Skeletal muscle satellite cell (primary cell): ENCODE measurements around the gene XRCC3.

Experiments
- H3K27me3 ChIP-seq: 2 replicates; pipeline ENCODE4 v1.7.0; 2013; ENCODE audit warnings: low read length; ENCODE audit not compliant: control insufficient read depth, insufficient read depth
- H3K36me3 ChIP-seq: 2 replicates; pipeline ENCODE4 v1.7.0; 2013; ENCODE audit warnings: mild to moderate bottlenecking, control low read depth, low read length; ENCODE audit not compliant: insufficient read depth
- H3K4me1 ChIP-seq: 2 replicates; pipeline ENCODE4 v1.7.0; 2013; ENCODE audit warnings: low read length; ENCODE audit not compliant: control insufficient read depth, insufficient read depth
- H3K4me2 ChIP-seq: 2 replicates; pipeline ENCODE4 v1.7.0; 2013; ENCODE audit warnings: mild to moderate bottlenecking, low read length
- H3K4me3 ChIP-seq: 2 replicates; pipeline ENCODE4 v1.7.0; 2013; ENCODE audit warnings: low read length
- H3K9ac ChIP-seq: 2 replicates; pipeline ENCODE4 v1.7.0; 2013; ENCODE audit warnings: mild to moderate bottlenecking, low read depth, low read length, moderate library complexity
- H3K9me3 ChIP-seq: replicated peaks from 2 replicates; pipeline ENCODE4 v1.7.0; 2013; ENCODE audit warnings: mild to moderate bottlenecking, control low read depth, low read length

Gene XRCC3

GRCh38 chr14:103702497-103703432 lies 12.5 kb downstream of the XRCC3 start:
- H3K9me3 ChIP-seq = no peaks in the 10 kb centered on the region
- H3K27me3 ChIP-seq = no peaks in the 10 kb centered on the region
- peaks cover 14% of the 10 kb centered on the region for H3K4me1 ChIP-seq
- no peak overlapping the region for H3K4me2 ChIP-seq
- H3K4me3 ChIP-seq = no peak overlapping the region
- no peak overlapping the region for H3K9ac ChIP-seq
- H3K36me3 ChIP-seq = peaks cover 89% of the 10 kb centered on the region

DNA sequence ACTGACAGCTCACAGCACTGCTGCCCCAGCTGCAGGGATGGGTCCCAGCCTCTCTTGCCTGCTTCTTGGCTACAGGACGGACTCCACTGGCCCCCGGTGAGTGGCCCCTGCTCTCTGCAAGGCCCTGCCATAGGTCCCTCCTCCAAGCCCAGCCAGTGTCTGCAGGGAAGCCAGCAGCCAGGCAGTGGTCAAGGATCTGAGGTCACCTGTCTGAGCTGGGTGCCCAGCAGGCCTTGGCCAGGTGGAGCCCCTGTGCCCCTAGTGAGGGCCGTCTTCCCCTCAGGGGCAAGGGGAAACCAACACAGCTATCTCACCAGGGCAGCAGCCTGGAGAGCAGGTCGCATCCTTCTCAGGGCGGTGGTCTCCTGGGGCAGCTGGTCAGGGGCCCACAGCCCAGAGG lies 13.2 kb downstream of the XRCC3 start:
- no peak overlapping the region for H3K4me3 ChIP-seq
- no peaks in the 10 kb centered on the region for H3K9me3 ChIP-seq
- no peak overlapping the region for H3K4me2 ChIP-seq
- peaks cover 17% of the 10 kb centered on the region for H3K4me1 ChIP-seq
- peaks cover 91% of the 10 kb centered on the region for H3K36me3 ChIP-seq
- no peaks in the 10 kb centered on the region for H3K27me3 ChIP-seq
- no peak overlapping the region for H3K9ac ChIP-seq

GRCh38 chr14:103700753-103701490 lies 14.3 kb downstream of the XRCC3 start:
- peaks cover 29% of the 10 kb centered on the region for H3K4me1 ChIP-seq
- no peak overlapping the region for H3K4me2 ChIP-seq
- no peak overlapping the region for H3K4me3 ChIP-seq
- H3K36me3 ChIP-seq = peaks cover 82% of the 10 kb centered on the region
- no peak overlapping the region for H3K9ac ChIP-seq
- H3K27me3 ChIP-seq = no peaks in the 10 kb centered on the region
- H3K9me3 ChIP-seq = no peaks in the 10 kb centered on the region

- no peaks in the 10 kb centered on the region for H3K27me3 ChIP-seq
- H3K36me3 ChIP-seq = peaks cover 80% of the 10 kb centered on the region
- H3K4me2 ChIP-seq = no peak overlapping the region
- H3K4me3 ChIP-seq = no peak overlapping the region
- peaks cover 35% of the 10 kb centered on the region for H3K4me1 ChIP-seq
- no peak overlapping the region for H3K9ac ChIP-seq
- no peaks in the 10 kb centered on the region for H3K9me3 ChIP-seq
Measured at GRCh38 chr14:103699901-103700752, 15.1 kb downstream of the XRCC3 start.

DNA sequence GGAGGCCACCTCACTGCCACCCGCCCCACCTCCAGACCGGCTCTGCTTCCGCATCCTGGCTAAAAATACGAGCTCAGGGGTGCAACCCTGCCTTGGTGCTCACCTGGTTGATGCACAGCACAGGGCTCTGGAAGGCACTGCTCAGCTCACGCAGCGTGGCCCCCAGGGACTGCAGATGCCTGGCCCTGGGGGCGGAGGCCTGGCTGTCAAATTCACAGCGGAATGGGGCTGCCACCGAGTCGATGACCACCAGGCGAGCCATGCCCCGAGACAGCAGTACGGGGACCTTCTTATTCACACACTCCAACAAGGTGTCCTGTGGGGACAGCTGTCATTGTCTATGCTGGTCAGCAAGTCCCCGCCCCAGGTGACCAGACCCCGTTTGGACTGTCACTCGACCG lies 16.0 kb downstream of the XRCC3 start:
- Histone ChIP-seq H3K4me2 (no peak overlapping the region), H3K27me3 (no peaks in the 10 kb centered on the region), H3K4me1 (peaks cover 35% of the 10 kb centered on the region), H3K4me3 (no peak overlapping the region), H3K36me3 (peaks cover 80% of the 10 kb centered on the region), H3K9me3 (no peaks in the 10 kb centered on the region), H3K9ac (no peak overlapping the region)

GRCh38 chr14:103698380-103699260 lies 16.6 kb downstream of the XRCC3 start:
- H3K27me3 ChIP-seq = no peaks in the 10 kb centered on the region
- peaks cover 35% of the 10 kb centered on the region for H3K4me1 ChIP-seq
- H3K9me3 ChIP-seq = no peaks in the 10 kb centered on the region
- H3K4me2 ChIP-seq = no peak overlapping the region
- H3K36me3 ChIP-seq = peaks cover 82% of the 10 kb centered on the region
- H3K4me3 ChIP-seq = no peak overlapping the region
- H3K9ac ChIP-seq = no peak overlapping the region

DNA sequence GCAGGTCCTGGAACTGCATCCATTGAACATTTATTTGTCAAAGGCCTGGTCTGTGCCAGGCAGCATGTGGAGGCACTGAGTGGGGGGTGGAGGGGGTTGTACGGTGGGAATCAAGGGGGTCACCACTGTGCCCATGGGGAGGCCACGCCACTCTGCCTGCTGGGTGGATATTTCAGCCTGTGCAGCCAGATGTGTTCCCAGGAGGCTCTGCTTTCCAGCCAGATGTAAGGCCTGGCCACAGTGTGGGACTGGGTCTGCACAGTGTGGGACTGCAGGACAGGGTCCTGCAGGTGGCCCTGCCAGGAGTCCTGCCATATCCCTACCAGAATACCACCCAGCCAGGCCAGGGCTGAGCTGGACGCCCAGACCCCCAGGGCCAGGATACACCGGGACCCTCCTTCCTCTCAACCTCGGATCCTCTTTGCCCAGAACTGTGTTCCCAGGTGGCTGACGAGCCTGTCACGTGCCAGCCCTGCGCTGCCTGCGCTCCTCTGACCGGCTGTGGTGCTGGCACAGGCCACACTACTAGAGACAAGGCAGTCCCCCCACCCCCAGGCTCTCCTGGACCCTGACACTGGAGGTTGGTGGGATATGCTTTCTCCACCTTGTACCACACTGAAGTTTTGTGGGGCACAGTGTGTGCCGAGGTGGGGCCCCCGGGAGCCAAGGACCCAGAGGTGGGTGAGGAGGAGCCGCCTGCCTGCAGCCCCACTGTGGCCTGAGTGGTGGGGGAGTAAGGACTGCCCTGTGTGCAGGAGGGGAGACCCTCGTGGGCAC lies 17.5 kb downstream of the XRCC3 start:
- H3K4me3 ChIP-seq = no peak overlapping the region
- no peak overlapping the region for H3K4me2 ChIP-seq
- H3K36me3 ChIP-seq = peaks cover 82% of the 10 kb centered on the region
- no peaks in the 10 kb centered on the region for H3K27me3 ChIP-seq
- H3K9me3 ChIP-seq = no peaks in the 10 kb centered on the region
- peaks cover 35% of the 10 kb centered on the region for H3K4me1 ChIP-seq
- H3K9ac ChIP-seq = no peak overlapping the region

GRCh38 chr14:103697206-103697602 lies 18.0 kb downstream of the XRCC3 start:
- Histone ChIP-seq H3K4me1 (peaks cover 35% of the 10 kb centered on the region), H3K36me3 (peaks cover 82% of the 10 kb centered on the region), H3K27me3 (no peaks in the 10 kb centered on the region), H3K4me3 (no peak overlapping the region), H3K4me2 (no peak overlapping the region), H3K9me3 (no peaks in the 10 kb centered on the region), H3K9ac (no peak overlapping the region)

DNA sequence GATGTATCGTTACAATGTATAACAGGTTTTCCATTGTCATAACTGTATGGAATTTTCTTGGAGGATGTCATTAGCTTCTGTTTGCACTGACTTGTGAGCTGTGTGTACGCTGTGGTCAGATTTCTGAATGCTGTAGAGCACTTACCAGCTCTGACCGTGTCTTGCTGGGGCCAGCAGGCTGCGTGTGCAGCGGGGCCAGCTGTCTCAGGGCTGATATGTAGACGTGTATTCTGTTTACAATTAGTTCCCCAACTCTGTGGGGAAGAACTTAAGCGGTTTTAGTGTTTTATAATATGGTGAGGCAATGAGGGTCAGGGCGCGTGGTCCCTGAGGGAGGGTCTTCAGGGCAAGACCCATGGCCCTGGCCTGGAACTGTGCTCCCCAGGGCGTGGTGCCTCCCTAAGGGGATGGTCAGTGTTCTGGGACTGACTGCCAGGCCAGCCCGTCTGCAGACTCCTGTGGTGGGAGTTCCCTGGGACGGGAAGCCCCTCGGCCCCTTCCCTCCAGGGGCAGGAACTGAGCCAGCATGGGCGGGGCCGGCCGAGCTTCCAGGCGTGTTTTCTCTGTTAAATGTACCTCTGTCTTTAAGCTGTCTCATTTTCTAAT lies 18.7 kb downstream of the XRCC3 start:
- no peak overlapping the region for H3K4me3 ChIP-seq
- peaks cover 35% of the 10 kb centered on the region for H3K4me1 ChIP-seq
- no peak overlapping the region for H3K9ac ChIP-seq
- peaks cover 79% of the 10 kb centered on the region for H3K36me3 ChIP-seq
- no peaks in the 10 kb centered on the region for H3K27me3 ChIP-seq
- H3K4me2 ChIP-seq = peak overlapping the region; percentile 8
- no peaks in the 10 kb centered on the region for H3K9me3 ChIP-seq

- Histone ChIP-seq H3K9ac (no peak overlapping the region), H3K4me2 (peak overlapping the region; percentile 8), H3K27me3 (no peaks in the 10 kb centered on the region), H3K4me1 (peaks cover 35% of the 10 kb centered on the region), H3K9me3 (no peaks in the 10 kb centered on the region), H3K4me3 (no peak overlapping the region), H3K36me3 (peaks cover 76% of the 10 kb centered on the region)
Measured at GRCh38 chr14:103696070-103696402, 19.2 kb downstream of the XRCC3 start.
